ENCODE results near the gene PHC3.
"Not testable (repeated sequence)": the region's sequence is repeated elsewhere in the genome, so short reads cannot be mapped to it uniquely, and the experiment has no call there.

The PHC3 gene, protein sequence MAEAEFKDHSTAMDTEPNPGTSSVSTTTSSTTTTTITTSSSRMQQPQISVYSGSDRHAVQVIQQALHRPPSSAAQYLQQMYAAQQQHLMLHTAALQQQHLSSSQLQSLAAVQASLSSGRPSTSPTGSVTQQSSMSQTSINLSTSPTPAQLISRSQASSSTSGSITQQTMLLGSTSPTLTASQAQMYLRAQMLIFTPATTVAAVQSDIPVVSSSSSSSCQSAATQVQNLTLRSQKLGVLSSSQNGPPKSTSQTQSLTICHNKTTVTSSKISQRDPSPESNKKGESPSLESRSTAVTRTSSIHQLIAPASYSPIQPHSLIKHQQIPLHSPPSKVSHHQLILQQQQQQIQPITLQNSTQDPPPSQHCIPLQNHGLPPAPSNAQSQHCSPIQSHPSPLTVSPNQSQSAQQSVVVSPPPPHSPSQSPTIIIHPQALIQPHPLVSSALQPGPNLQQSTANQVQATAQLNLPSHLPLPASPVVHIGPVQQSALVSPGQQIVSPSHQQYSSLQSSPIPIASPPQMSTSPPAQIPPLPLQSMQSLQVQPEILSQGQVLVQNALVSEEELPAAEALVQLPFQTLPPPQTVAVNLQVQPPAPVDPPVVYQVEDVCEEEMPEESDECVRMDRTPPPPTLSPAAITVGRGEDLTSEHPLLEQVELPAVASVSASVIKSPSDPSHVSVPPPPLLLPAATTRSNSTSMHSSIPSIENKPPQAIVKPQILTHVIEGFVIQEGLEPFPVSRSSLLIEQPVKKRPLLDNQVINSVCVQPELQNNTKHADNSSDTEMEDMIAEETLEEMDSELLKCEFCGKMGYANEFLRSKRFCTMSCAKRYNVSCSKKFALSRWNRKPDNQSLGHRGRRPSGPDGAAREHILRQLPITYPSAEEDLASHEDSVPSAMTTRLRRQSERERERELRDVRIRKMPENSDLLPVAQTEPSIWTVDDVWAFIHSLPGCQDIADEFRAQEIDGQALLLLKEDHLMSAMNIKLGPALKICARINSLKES

DNA sequence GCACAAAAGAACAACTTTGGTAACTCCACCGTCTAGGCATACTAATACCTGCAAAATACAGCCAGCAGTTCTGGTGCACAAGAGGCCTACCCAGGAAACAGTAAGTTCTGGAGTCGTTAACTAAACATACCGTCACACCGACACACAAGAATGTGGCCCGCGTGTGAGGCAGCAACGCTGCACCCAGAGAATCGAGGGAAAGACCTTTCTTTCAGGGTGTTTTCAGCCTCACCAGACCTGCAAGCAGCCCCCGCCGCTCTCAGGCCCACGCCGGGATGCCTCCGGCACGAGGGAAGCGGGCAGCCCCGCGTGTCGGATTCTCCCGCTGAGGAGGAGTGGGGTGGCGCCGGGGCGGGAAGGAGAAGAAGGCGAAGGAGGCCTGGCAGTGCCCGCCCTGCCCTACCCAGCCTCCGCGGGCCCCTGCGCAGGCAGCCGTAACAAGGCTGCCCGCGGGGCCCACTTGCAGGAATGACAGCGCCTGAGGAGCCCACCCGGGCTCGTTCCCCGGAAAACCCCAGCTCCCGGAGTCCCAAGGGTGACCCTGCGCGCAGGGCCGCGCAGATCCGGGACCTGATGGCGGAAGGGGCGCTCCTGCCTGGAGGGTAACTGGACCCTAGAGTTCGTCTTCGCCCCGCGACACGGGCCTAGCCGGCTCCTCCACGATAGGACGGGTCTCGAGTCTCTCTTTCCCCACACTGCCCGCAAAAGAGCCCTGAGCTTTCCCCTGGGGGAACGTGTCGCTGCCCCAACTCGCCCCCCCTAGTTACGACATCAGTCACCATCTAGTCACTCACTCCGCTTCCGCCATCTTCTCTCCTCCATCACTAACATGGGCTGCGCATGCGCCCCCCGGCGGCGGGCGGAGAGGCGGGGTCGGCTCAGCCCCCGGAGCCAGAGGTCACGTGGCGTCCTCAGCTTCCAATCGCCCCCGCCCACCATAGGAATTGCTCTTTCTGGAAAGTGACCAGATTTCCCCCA, at the start of gene PHC3:
Gene PHC3 (minus strand): TSS at position 826 of the 978 bp plus-strand sequence. CDS start 18 bp downstream, at position 808.
- DNase-seq: peak; percentile 96

DNA sequence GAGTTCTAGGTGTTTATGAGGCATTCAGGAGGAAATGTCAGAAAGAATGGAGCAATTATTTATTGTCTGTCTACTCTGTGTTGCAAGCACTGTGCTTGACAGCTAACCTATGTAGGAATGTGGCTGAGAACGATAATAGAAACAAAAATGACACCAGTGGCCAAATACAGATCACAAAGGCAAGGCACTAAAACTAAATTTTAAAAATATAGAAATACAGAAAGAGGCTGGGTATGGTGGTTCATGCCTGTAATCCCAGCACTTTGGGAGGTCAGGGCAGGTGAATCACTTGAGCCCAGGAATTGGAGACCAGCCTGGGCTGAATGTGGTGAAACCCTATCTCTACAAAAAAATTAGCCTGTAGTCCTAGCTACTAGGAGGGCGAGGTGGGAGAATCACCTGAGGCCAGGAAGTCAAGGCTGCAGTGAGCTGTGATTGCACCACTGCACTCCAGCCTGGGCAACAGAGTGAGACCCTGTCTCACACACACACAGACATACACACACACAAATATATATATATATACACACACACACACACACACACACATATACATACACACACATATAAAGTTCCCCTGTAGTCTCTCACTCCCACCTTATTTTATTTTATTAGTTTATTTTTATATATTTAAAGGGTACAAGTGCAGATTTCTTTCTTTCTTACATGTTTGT, 46.7 kb upstream of the PHC3 start:
- DNase-seq: peak; percentile 6

DNA sequence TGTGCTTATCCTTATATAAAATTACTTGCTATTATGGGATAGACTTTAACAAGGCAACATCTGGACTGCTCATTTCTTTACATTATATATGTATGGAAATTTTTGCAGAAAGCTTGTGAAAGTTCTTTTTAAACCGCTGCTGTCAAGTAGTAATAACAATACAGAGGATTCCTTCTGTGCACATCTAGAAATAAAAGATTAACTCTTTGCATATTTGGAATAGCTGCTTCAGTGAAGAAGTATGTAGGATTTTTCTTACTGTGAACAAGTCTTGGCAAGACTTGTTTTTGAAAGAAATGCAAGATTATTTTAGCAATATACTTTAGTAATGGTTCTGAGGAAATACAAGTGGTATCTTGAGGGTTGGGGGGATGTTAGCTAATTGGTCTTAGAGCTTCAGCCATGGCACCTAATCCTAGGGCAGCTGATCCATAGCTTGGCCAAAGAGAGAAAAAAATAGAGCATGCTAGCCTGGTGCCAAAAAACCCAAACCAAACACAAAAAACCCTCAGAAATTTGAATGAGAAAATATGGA, 45.0 kb upstream of the PHC3 start:
- no peak for DNase-seq

DNA sequence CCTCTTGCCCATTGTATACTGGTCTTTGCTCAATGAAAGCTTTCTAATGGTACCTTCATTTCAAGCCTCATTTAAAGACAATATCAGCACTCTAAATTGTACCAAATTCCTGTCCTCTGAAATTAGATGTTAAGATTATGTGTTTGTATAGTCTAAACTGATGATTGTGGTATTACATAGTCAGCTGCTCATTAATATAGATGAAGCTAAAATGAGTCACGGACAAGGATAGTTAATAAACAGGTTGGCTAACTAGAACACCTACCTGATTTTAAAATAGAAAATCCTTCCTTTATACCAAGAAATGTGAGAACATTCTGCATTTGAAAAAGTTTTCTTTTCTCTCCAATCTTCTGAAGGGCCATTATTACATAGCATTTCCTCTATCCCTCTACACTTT, 43.6 kb upstream of the PHC3 start:
- DNase-seq: peak; percentile 54

DNA sequence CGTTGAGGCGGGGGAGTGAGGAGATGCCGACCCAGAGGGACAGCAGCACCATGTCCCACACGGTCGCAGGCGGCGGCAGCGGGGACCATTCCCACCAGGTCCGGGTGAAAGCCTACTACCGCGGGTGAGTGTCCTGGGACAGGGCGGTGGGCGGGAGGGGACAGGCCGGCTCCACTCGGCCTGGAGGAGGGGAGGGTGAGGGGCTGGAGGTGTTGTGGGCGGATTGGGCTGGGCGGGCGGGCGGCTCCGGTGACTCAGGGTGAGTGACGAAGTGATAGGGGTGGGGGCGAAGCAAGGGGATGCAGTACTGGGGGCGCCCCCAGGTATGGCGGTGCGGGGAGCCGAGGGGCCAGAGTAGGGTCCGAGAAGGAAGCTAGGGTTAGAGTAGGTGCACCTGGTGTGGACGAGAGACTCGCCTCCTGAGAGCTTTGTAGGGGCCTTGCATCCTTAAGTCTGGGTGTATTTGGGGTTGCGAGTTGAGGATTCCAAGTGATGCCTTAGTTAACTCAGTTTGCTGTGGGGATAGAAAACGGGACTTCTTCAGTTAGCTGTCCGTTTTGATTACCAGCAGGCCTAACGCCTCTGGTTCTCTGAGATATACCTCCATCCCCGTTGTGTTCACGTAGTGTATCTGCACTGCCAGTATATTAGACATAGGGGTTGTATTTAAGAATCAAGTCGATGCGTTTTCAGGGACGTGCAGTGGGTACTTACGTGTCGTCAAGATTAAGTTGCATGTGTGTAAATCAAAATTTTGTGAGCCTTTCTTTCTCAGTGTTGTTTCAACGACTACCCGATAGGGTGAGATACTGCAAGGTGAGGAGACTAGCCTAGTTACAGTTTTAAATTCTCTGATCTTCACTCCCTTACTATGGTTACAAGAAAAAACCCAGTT, 41.4 kb upstream of the PHC3 start:
- peak; percentile 77 for DNase-seq

DNA sequence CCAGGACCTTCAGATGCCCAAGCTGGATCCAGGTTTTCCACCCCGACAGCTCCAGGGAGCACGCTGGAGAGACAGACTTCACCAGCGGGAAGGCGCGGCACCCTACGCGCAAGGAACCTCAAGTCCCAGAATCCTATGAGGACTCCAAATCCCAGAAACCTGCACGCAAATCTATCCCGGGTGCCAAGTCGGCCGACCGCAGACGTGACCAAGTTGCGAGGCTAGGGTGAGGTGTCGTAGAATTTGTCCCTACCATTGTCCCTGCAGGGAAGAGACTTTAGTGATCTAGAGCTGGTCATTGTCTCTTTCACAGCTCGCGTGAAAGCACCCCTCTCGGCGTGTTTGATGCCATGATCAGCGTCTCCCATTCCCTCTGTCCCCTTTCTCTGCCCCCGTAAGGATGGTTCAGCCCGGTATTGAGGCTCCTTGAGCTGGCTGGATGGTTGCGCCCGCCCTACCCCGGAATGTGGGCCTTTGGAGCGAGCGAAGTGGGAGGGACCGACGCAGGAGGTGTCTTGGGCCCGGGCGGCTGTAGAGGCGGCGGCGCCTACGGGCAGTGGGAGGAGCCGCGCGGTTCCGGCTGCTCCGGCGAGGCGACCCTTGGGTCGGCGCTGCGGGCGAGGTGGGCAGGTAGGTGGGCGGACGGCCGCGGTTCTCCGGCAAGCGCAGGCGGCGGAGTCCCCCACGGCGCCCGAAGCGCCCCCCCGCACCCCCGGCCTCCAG, 40.6 kb upstream of the PHC3 start, which contains the start of gene PRKCI:
Gene PRKCI (plus strand): TSS at position 501 of the 723 bp plus-strand sequence. CDS start 246 bp downstream, outside the sequence.
- DNase-seq: peak; percentile 99

DNA sequence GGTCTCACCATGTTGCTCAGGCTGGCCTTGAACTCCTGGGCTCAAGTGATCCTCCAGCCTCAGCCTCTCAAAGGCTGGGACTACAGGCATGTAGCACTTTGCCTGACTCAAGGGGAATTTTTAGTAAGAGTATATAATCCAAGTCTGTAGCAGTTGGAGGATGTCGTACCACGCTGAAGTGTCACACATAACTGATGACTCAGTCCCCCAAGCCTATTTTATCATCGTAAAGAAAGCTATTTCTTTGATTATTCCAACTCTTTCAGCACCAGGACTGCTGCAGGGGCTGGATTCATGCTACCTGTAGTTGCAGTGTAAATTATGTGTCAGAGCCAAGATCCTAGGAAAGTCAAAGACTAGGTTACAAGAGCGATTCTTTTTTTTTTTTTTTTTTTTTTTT, 39.3 kb upstream of the PHC3 start:
- DNase-seq: no peak

DNA sequence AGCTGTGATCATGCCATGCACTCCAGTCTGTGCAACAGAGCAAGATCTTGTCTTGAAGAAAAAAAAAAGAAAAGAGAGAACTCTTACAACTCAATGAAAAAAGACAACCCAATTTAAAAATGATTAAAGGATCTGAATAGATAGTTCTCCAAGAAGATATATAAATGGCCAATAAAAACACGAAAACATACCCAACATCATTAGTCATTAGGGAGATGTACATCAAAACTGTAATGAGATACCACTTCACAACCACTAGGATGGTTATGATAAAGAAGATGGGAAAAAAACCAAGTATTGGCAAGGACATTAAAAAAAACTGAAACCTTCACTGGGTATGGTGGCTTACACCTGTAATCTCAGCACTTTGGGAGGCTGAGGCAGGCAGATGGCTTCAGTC, 38.3 kb upstream of the PHC3 start:
- DNase-seq: no peak

DNA sequence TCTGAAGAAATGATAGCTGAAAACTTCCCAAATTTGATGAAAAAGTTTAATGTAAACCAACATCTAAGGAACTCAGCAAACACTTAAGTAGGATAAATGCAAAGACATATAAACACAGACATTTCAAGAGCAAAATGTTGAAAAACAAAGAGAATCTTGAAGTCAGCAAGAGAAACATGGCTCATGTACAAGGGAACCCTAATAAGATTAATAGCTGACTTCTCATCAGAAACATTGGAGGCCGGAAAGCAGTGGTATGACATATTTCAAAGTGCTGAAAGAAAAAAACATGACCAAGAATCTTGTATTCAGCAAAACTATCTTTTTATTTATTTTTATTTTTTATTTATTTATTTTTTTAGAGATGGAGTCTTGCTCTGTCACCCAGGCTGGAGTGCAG, 30.1 kb upstream of the PHC3 start:
- DNase-seq: no peak

DNA sequence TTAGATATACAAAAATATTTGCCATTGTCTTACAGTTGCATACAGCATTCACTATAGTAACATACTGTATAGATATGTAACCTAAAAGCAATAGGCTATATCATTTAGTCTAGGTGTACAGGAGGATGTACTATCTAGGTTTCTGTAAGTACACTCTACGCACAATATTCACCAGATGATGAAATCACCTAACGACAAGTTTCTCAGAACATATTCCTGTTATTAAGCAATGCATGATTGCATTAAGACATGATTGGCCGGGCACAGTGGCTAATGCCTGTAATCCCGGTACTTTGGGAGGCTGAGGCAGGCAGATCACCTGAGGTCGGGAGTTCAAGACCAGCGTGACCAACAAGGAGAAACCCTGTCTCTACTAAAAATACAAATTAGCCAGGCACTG, 26.2 kb upstream of the PHC3 start:
- DNase-seq: no peak

DNA sequence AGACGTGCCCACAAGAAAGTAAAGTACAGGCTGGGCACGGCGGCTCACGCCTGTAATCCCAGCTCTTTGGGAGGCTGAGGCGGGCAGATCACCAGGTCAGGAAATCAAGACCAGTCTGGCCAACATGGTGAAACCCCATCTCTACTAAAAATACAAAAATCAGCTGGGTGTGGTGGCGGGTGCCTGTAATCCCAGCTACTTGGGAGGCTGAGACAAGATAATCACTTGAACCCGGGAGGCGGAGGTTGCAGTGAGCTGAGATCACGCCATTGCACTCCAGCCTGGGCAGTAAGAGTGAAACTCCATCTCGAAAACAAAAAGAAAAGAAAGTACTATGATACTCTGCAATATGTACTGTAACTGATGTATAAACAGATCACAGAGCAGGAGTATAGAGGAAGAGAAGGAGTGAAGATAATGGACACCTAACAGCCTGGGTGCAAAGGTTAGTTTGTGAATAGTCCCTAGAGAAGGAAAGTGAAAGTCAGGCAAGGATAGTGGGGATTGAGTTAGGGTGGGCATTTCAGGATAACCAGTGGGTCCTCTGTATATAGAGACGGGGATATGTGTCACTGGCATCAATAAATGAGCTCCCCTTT, 24.7 kb upstream of the PHC3 start:
- DNase-seq: not testable (repeated sequence)

DNA sequence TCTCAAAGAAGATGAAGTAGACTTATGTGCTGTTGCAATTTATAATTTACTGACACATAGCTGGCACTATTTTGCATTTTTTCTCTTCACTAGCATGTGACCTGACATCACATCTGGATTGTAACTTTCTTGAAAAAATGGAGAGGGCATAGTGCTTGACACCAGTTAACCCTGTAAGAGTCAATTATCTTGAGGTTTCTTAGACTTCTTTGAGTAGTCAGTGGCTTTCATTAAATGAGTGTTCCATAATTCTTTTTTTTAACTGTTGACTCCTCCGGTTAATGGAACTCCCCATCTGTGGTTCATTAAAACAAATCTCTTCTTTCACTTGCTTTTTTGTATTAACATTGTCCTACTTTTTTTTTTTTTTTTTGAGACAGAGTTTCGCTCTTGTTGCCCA, 23.8 kb upstream of the PHC3 start:
- no peak for DNase-seq

DNA sequence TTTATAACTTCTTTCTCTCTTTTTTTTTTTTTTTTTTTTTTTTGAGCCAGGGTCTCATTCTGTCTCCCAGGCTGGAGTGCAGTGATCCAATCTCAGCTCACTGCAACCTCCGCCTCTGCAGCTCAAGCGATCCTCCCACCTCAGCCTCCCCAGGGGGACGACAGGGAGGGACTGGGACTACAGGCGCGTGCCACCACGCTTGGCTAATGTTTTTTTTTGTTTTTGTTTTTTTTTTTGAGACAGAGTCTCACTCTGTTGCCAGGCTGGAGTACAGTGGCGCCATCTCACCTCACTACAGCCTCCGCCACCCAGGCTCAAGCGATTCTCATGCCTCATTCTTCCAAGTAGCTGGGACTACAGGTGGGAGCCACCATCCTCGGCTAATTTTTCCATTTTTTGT, 23.0 kb upstream of the PHC3 start:
- DNase-seq: peak; percentile 60

DNA sequence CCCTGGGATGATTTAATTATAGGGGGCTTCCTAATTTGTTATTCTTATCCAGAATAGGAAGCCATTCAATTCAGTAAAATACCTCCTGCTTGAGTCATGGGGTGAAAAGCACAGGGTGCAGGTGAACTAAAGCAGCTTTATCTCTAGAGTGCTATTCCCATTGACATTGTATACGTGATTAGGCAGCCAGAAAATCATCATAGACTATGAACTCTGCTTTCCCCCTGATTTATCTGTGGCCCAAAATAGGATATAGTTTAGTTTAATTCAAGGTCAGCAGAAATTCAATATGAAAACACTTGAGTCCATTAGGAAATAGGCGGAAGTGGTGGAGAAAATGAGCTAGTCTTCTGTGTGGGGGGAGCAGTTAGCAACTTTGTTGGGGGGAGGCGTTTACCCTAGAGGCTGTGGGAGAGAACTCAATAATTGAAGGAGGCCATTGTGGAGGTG, 22.5 kb upstream of the PHC3 start:
- DNase-seq: peak; percentile 95

DNA sequence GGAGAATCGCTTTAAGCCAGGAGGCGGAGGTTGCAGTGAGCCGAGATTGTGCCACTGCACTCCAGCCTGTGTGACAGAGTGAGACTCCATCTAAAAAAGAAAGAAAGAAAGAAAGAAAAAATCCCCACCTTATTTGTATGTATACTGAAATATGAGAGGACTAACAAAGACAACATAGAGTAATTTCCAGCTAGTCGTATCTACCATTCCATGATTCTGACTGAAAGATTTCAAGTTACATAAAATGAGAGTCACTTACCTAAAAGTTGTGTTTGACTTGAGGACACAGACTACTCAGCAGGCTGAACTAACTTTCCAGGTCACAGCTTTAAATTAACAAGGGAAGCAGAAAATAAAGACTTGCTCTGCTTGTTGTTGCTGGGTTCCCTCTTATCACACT, 21.9 kb upstream of the PHC3 start:
- no peak for DNase-seq

DNA sequence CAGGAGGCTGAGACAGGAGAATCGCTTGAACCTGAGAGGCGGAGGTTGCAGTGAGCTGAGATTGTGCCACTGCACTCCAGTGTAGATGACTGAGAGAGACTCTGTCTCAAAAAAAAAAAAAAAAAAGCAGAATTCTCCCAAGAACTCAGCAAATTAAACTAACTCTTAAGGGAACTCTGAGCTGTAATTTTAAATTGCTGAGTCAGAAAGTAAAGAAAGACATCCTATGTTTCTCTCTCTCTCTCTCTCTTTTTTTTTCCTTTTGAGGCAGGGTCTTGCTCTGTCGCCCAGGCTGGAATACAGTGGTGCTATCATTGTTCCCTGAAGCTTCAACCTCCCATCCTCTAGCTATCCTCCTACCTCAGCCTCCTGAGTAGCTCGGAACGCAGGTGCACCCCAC, 20.0 kb upstream of the PHC3 start:
- DNase-seq: no peak

DNA sequence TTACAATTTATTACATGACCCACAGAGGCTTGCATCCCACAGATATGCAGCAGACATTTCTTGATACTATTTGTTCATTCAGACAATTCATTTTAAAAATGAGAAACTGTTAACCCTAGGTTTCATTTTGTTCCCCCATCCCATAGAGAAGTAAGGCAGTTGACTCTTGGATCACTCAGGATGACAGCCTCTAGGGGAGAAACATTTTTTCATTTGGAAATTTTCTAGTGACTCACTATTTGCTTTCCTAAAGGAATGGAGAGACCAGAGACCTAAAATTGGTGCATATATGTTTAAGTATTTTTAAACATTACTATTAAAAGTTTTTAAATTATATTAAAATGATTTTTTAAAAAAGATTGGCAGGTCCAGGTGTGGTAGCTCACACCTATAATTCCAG, 19.5 kb upstream of the PHC3 start:
- no peak for DNase-seq

DNA sequence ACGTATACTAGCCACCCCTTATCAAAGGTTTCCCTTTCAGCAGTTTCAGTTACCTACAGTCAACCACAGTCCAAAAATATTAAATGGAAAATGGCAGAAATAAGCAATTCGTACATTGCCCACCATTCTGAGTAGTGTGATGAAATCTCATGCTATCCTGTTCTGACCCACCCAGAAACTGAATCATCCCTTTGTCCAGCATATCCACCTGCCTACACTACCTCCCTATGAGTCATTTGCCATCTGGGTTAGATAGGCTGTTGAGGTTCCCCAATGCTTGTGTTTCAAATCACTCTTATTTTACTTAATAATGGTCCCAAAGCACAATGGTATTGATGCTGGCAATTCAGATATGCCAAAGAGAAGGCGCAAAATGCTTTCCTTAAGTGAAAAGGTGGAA, 15.3 kb upstream of the PHC3 start:
- no peak for DNase-seq

DNA sequence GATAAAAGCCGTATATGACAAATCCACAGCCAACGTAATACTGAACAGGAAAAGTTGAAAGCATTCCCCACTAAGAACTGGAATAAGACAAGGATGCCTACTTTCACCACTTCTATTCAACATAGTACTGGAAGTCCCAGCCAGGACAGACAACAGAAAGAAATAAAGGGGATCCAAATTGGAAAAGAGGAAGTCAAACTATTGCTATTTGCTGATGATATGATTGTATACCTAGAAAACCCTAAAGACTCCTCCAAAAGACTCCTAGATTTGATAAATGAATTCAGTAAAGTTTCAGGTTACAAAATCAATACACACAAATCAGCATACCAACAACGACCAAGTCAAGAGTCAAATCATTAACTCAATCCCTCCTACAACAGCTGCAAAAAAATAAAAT, 14.2 kb upstream of the PHC3 start:
- DNase-seq: not testable (repeated sequence)
